Activated CD8-positive, alpha-beta T cell treated with anti-CD3 and anti-CD28 coated beads for 36 hours (primary cell): Measurements from ENCODE around the gene TBC1D22A. TPM values are rescaled to one million over a fixed set of nuclear protein-coding genes. Genes with fewer than 3 reads are reported as not detected.

Experiments
- ATAC-seq: fragments of 200-7000 bp; cut with Tn5 transposase; one replicate; pipeline ENCODE4 v1.10.0; 2021; ENCODE audit warnings: mild to moderate bottlenecking, moderate library complexity
- CTCF ChIA-PET: fragments of 350-600 bp; sonication (Branson Sonifier 250); formaldehyde crosslinking; loops from one replicate; lab custom pipeline; 2021; ENCODE audit warnings: antibody characterized with exemption; lab: Charles Lee
- POLR2A ChIA-PET: fragments of 350-600 bp; sonication (Branson Sonifier 250); formaldehyde crosslinking; loops from one replicate; lab custom pipeline; 2021; ENCODE audit warnings: antibody characterized with exemption; lab: Charles Lee
- DNase-seq: peaks from one replicate; pipeline ENCODE4 v3.0.0-alpha.2; 2020
- H3K27ac Mint-ChIP-seq: one replicate; pipeline ENCODE4 v1.8.0; 2021; ENCODE audit warnings: mild to moderate bottlenecking, mixed read lengths
- H3K27me3 Mint-ChIP-seq: one replicate; pipeline ENCODE4 v1.8.0; 2021; ENCODE audit warnings: mixed read lengths
- H3K36me3 Mint-ChIP-seq: one replicate; pipeline ENCODE4 v1.8.0; 2021; ENCODE audit warnings: low read depth, mixed read lengths
- H3K4me1 Mint-ChIP-seq: one replicate; pipeline ENCODE4 v1.8.0; 2021; ENCODE audit warnings: low read depth, mixed read lengths
- H3K4me3 Mint-ChIP-seq: one replicate; pipeline ENCODE4 v1.8.0; 2021; ENCODE audit warnings: mild to moderate bottlenecking, moderate library complexity, mixed read lengths
- H3K9me3 Mint-ChIP-seq: one replicate; pipeline ENCODE4 v1.8.0; 2021; ENCODE audit warnings: mixed read lengths
- intact Hi-C: fragments of 100-400 bp; cut with micrococcal nuclease; formaldehyde crosslinking; loops from one replicate; pipeline ENCODE4 v1.10.0; 2022
- total RNA-seq, 2 experiments: library from RNA; stranded (reverse); gene quantifications; one replicate each; pipeline ENCODE4 v1.2.3, GENCODE V29; 2021
- TF ChIP-seq, protein P1 (sequence below): fragments of 200-600 bp; IDR thresholded peaks from one replicate; pipeline ENCODE4 v1.8.0; 2022; ENCODE audit warnings: antibody characterized with exemption, mild to moderate bottlenecking

The TBC1D22A gene
- total RNA-seq, 2 experiments from 2014 or later = 41.0 to 42.8 TPM

DNA sequence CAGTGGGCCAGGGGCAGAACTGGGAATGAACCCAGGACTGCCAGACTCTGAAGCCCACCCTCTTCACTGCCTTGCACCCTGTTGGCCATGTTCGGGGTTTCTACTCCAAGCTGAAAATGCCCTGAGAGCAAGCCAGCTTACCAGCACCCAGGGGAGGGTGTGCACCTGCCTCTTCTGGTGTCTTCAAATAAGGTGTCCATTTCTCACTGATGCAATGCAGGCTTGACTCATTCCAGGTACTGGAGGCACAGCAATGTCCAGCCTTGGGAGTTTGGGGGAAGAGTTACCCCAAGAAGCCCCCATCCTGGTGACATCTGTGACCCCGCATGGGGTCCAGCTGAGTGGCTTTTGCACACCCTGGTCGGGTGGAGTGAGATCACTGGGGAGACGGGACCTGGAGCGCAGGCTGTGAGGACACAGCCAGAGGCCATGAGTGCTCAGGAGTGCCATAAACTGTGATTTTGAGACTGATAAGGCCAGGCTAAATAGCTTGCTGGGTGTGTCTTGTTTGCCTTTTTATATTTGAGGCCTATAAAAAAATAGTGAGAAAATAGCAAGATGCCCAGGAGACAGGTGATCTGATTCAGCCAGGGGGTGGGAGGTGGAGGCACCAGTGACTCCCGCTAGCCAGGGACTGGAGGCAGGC, 19.8 kb upstream of the TBC1D22A start:
- CTCF ChIA-PET = interaction anchor here (1.3 to 3.0 kb wide), 2 partner anchors 8 to 15 kb away, joined by 3 to 20 read pairs; no protein-coding TSS in a partner anchor
- POLR2A ChIA-PET = interaction anchor here (0.8 to 1.0 kb wide), 2 partner anchors 16 to 121 kb away, joined by 3 read pairs; no protein-coding TSS in a partner anchor
- H3K4me3 Mint-ChIP-seq = no peak overlapping the region
- ATAC-seq (no peak), DNase-seq (no peak)
- intact Hi-C loops = no loop called here
- no peaks in the 10 kb centered on the region for H3K27me3 Mint-ChIP-seq
- H3K36me3 Mint-ChIP-seq = no peaks in the 10 kb centered on the region
- H3K9me3 Mint-ChIP-seq = peaks cover 6% of the 10 kb centered on the region
- peaks cover 6% of the 10 kb centered on the region for H3K4me1 Mint-ChIP-seq
- no peak overlapping the region for H3K27ac Mint-ChIP-seq
- TF ChIP-seq, protein P1, sequence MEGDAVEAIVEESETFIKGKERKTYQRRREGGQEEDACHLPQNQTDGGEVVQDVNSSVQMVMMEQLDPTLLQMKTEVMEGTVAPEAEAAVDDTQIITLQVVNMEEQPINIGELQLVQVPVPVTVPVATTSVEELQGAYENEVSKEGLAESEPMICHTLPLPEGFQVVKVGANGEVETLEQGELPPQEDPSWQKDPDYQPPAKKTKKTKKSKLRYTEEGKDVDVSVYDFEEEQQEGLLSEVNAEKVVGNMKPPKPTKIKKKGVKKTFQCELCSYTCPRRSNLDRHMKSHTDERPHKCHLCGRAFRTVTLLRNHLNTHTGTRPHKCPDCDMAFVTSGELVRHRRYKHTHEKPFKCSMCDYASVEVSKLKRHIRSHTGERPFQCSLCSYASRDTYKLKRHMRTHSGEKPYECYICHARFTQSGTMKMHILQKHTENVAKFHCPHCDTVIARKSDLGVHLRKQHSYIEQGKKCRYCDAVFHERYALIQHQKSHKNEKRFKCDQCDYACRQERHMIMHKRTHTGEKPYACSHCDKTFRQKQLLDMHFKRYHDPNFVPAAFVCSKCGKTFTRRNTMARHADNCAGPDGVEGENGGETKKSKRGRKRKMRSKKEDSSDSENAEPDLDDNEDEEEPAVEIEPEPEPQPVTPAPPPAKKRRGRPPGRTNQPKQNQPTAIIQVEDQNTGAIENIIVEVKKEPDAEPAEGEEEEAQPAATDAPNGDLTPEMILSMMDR = no peak

DNA sequence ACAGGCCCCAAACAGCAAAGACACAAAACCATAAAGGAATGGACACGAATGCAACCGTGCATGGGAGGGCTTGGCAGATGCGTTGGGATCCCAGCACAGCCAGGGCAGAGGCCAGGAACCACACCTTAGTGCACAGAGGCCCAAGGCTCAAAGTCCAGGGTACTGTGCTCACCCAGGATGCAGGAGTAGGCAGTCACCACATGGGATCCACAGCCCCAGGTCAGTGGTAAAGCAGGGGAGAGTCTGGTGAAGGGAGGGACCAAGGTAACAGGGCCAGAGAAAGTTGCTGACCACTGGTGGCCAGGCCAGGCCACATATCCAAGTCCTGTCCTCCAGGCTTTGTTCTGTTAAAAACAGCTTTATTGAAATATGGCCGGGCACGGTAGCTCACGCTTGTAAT, 17.9 kb upstream of the TBC1D22A start:
- POLR2A ChIA-PET = interaction anchor here (0.9 kb wide), 1 partner anchor 17 kb away, joined by 3 read pairs; no protein-coding TSS in a partner anchor
- TF ChIP-seq, protein P1 = no peak
- Mint-ChIP-seq H3K27ac (no peak overlapping the region), H3K4me1 (peaks cover 13% of the 10 kb centered on the region), H3K27me3 (no peaks in the 10 kb centered on the region), H3K36me3 (no peaks in the 10 kb centered on the region), H3K4me3 (no peak overlapping the region), H3K9me3 (peaks cover 6% of the 10 kb centered on the region)
- ATAC-seq (no peak), DNase-seq (no peak)
- CTCF ChIA-PET = no interaction called here
- intact Hi-C loops = no loop called here

- intact Hi-C loops = no loop called here
- DNase-seq (no peak), ATAC-seq (no peak)
- H3K9me3 Mint-ChIP-seq = peaks cover 6% of the 10 kb centered on the region
- TF ChIP-seq, protein P1 = no peak
- no peak overlapping the region for H3K4me3 Mint-ChIP-seq
- H3K27ac Mint-ChIP-seq = no peak overlapping the region
- H3K27me3 Mint-ChIP-seq = no peaks in the 10 kb centered on the region
- no peaks in the 10 kb centered on the region for H3K36me3 Mint-ChIP-seq
- H3K4me1 Mint-ChIP-seq = peaks cover 25% of the 10 kb centered on the region
- CTCF ChIA-PET = interaction anchor here (1.6 kb wide), 1 partner anchor 12 kb away, joined by 3 read pairs; no protein-coding TSS in a partner anchor
- POLR2A ChIA-PET = no interaction called here
These were observed 16.3 kb upstream of the TBC1D22A start for GRCh38 chr22:46746192-46746591.

- TF ChIP-seq, protein P1 = no peak
- Mint-ChIP-seq H3K27ac (no peak overlapping the region), H3K36me3 (no peaks in the 10 kb centered on the region), H3K9me3 (peaks cover 6% of the 10 kb centered on the region), H3K27me3 (no peaks in the 10 kb centered on the region), H3K4me3 (no peak overlapping the region), H3K4me1 (peaks cover 26% of the 10 kb centered on the region)
- DNase-seq = no peak
- intact Hi-C loops = no loop called here
- ChIA-PET CTCF (interaction anchor here (1.6 kb wide), 1 partner anchor 12 kb away, joined by 3 read pairs; no protein-coding TSS in a partner anchor), POLR2A (no interaction called here)
- ATAC-seq = no peak
These were observed 15.8 kb upstream of the TBC1D22A start for GRCh38 chr22:46746620-46747019.

DNA sequence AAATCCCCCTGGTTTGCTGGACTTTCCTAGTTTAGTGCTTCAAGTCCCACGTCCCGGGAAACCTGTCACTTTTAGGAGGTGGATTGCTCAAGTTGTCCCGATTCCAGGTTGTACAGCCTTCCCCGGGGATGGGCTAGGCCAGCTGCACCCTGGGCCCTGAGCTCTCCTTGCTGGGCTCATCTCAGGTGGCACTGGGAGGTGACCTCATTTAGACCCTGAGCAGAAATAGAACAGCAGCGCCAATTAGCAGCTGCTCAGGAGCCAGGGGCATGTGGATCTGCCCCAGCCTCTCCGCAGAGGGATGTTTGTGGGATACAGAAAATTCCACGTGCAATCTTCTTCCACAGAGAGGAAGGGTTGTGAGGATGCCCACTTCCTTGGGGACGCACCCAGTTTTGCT, 14.8 kb upstream of the TBC1D22A start:
- no peak for DNase-seq
- H3K4me3 Mint-ChIP-seq = no peak overlapping the region
- peaks cover 6% of the 10 kb centered on the region for H3K9me3 Mint-ChIP-seq
- ATAC-seq = no peak
- no peak overlapping the region for H3K27ac Mint-ChIP-seq
- no peaks in the 10 kb centered on the region for H3K36me3 Mint-ChIP-seq
- ChIA-PET POLR2A (interaction anchor here (2.4 kb wide), 1 partner anchor 8 kb away, joined by 14 read pairs; the partner anchor contains the start of gene CERK), CTCF (no interaction called here)
- intact Hi-C loops = no loop called here
- TF ChIP-seq, protein P1 = no peak
- peaks cover 26% of the 10 kb centered on the region for H3K4me1 Mint-ChIP-seq
- no peaks in the 10 kb centered on the region for H3K27me3 Mint-ChIP-seq
